Measurements from ENCODE around the gene SLC43A2.
"Not testable (repeated sequence)": the region's sequence is repeated elsewhere in the genome, so short reads cannot be mapped to it uniquely, and the experiment has no call there.

The SLC43A2 gene

GRCh38 chr17:1526876-1527275 lies 101.8 kb downstream of the SLC43A2 start:
- H3K14ac ChIP-seq (ENCODE audit: low read length); H3K4me2 ChIP-seq (ENCODE audit: insufficient read depth, low read length, poor library complexity, severe bottlenecking); H3K27me3 ChIP-seq (ENCODE audit: control insufficient read depth in 3 of 3, insufficient read depth in 3 of 3, low read depth in 1 of 3, low read length in 3 of 3); H3K4me1 ChIP-seq (ENCODE audit: control insufficient read depth in 2 of 2, insufficient read depth in 1 of 2, low read depth in 1 of 2, low read length in 2 of 2); H2BK120ac ChIP-seq (ENCODE audit: low read depth, low read length); DNase-seq (ENCODE audit: low spot score); H2BK5ac ChIP-seq (ENCODE audit: low read length); H2AK5ac ChIP-seq (ENCODE audit: low read depth, low read length); H3K18ac ChIP-seq (ENCODE audit: low read length); H2BK12ac ChIP-seq (ENCODE audit: low read length); H4K8ac ChIP-seq (ENCODE audit: low read depth, low read length); H3K4me3 ChIP-seq (ENCODE audit: low read length in 2 of 2); H3K23ac ChIP-seq (ENCODE audit: low read depth, low read length, poor library complexity); H2BK15ac ChIP-seq (ENCODE audit: low read length); H2AFZ ChIP-seq (ENCODE audit: low read length); H3K4ac ChIP-seq (ENCODE audit: low read length); H3K79me1 ChIP-seq (ENCODE audit: low read depth, low read length); H3K27ac ChIP-seq (replicated peaks; ENCODE audit: low read length); H3K9me3 ChIP-seq (replicated peaks in 1 of 2; ENCODE audit: control insufficient read depth in 2 of 2, insufficient read depth in 1 of 2, low read depth in 1 of 2, low read length in 2 of 2); H4K91ac ChIP-seq (ENCODE audit: low read depth, low read length, poor library complexity); H3K9ac ChIP-seq (ENCODE audit: low read depth, low read length, poor library complexity): not testable (repeated sequence)
- no CpG with 5 or more reads among the region's 4 CpGs for WGBS, 2 donors (ENCODE audit: extremely low coverage in 2 of 2, insufficient read length in 2 of 2, insufficient replicate concordance in 1 of 2)
- peaks cover 12 to 70% of the 10 kb centered on the region in 2 donors for H3K36me3 ChIP-seq (replicated peaks in 1 of 2; ENCODE audit: control insufficient read depth in 2 of 2, insufficient read depth in 2 of 2, low read length in 2 of 2)

GRCh38 chr17:1522626-1523025 lies 106.0 kb downstream of the SLC43A2 start:
- H2BK12ac ChIP-seq (ENCODE audit: low read length): no peak overlapping the region
- H3K27me3 ChIP-seq (ENCODE audit: control insufficient read depth in 3 of 3, insufficient read depth in 3 of 3, low read depth in 1 of 3, low read length in 3 of 3): no peaks in the 10 kb centered on the region
- no peak overlapping the region for H4K91ac ChIP-seq (ENCODE audit: low read depth, low read length, poor library complexity)
- no peaks in the 10 kb centered on the region for H3K4me1 ChIP-seq (ENCODE audit: control insufficient read depth in 2 of 2, insufficient read depth in 1 of 2, low read depth in 1 of 2, low read length in 2 of 2)
- H3K18ac ChIP-seq (ENCODE audit: low read length): no peak overlapping the region
- no peak overlapping the region for H3K9ac ChIP-seq (ENCODE audit: low read depth, low read length, poor library complexity)
- H3K9me3 ChIP-seq (replicated peaks in 1 of 2; ENCODE audit: control insufficient read depth in 2 of 2, insufficient read depth in 1 of 2, low read depth in 1 of 2, low read length in 2 of 2): peaks cover 0 to 2% of the 10 kb centered on the region in 2 donors
- peaks cover 3% of the 10 kb centered on the region for H3K79me1 ChIP-seq (ENCODE audit: low read depth, low read length)
- no peak for DNase-seq (ENCODE audit: low spot score)
- H2AFZ ChIP-seq (ENCODE audit: low read length): no peak overlapping the region
- no peak overlapping the region for H2BK120ac ChIP-seq (ENCODE audit: low read depth, low read length)
- H3K23ac ChIP-seq (ENCODE audit: low read depth, low read length, poor library complexity): no peak overlapping the region
- H3K14ac ChIP-seq (ENCODE audit: low read length): no peak overlapping the region
- no peak overlapping the region for H3K4me2 ChIP-seq (ENCODE audit: insufficient read depth, low read length, poor library complexity, severe bottlenecking)
- H3K4me3 ChIP-seq (ENCODE audit: low read length in 2 of 2): no peak overlapping the region
- no peak overlapping the region for H4K8ac ChIP-seq (ENCODE audit: low read depth, low read length)
- no peak overlapping the region for H2BK5ac ChIP-seq (ENCODE audit: low read length)
- no peak overlapping the region for H2AK5ac ChIP-seq (ENCODE audit: low read depth, low read length)
- no CpG with 5 or more reads among the region's 5 CpGs for WGBS, 2 donors (ENCODE audit: extremely low coverage in 2 of 2, insufficient read length in 2 of 2, insufficient replicate concordance in 1 of 2)
- H3K36me3 ChIP-seq (replicated peaks in 1 of 2; ENCODE audit: control insufficient read depth in 2 of 2, insufficient read depth in 2 of 2, low read length in 2 of 2): peaks cover 21 to 74% of the 10 kb centered on the region in 2 donors
- H3K27ac ChIP-seq (replicated peaks; ENCODE audit: low read length): no peak overlapping the region
- H3K4ac ChIP-seq (ENCODE audit: low read length): no peak overlapping the region
- H2BK15ac ChIP-seq (ENCODE audit: low read length): no peak overlapping the region

- no peak overlapping the region for H3K4me2 ChIP-seq (ENCODE audit: insufficient read depth, low read length, poor library complexity, severe bottlenecking)
- H4K8ac ChIP-seq (ENCODE audit: low read depth, low read length): no peak overlapping the region
- H2AFZ ChIP-seq (ENCODE audit: low read length): no peak overlapping the region
- no peaks in the 10 kb centered on the region for H3K27me3 ChIP-seq (ENCODE audit: control insufficient read depth in 3 of 3, insufficient read depth in 3 of 3, low read depth in 1 of 3, low read length in 3 of 3)
- no peak overlapping the region for H4K91ac ChIP-seq (ENCODE audit: low read depth, low read length, poor library complexity)
- no peak overlapping the region for H2BK15ac ChIP-seq (ENCODE audit: low read length)
- H3K27ac ChIP-seq (replicated peaks; ENCODE audit: low read length): no peak overlapping the region
- H3K18ac ChIP-seq (ENCODE audit: low read length): no peak overlapping the region
- H3K4ac ChIP-seq (ENCODE audit: low read length): no peak overlapping the region
- H3K36me3 ChIP-seq (replicated peaks in 1 of 2; ENCODE audit: control insufficient read depth in 2 of 2, insufficient read depth in 2 of 2, low read length in 2 of 2): peaks cover 20 to 64% of the 10 kb centered on the region in 2 donors
- no CpG with 5 or more reads among the region's 10 CpGs for WGBS, 2 donors (ENCODE audit: extremely low coverage in 2 of 2, insufficient read length in 2 of 2, insufficient replicate concordance in 1 of 2)
- peaks cover 0 to 2% of the 10 kb centered on the region in 2 donors for H3K9me3 ChIP-seq (replicated peaks in 1 of 2; ENCODE audit: control insufficient read depth in 2 of 2, insufficient read depth in 1 of 2, low read depth in 1 of 2, low read length in 2 of 2)
- no peak overlapping the region for H2BK5ac ChIP-seq (ENCODE audit: low read length)
- no peaks in the 10 kb centered on the region for H3K4me1 ChIP-seq (ENCODE audit: control insufficient read depth in 2 of 2, insufficient read depth in 1 of 2, low read depth in 1 of 2, low read length in 2 of 2)
- H3K9ac ChIP-seq (ENCODE audit: low read depth, low read length, poor library complexity): no peak overlapping the region
- H3K23ac ChIP-seq (ENCODE audit: low read depth, low read length, poor library complexity): no peak overlapping the region
- H3K4me3 ChIP-seq (ENCODE audit: low read length in 2 of 2): no peak overlapping the region
- H2BK12ac ChIP-seq (ENCODE audit: low read length): no peak overlapping the region
- no peak overlapping the region for H3K14ac ChIP-seq (ENCODE audit: low read length)
- no peak for DNase-seq (ENCODE audit: low spot score)
- H2BK120ac ChIP-seq (ENCODE audit: low read depth, low read length): no peak overlapping the region
- H3K79me1 ChIP-seq (ENCODE audit: low read depth, low read length): peaks cover 3% of the 10 kb centered on the region
- no peak overlapping the region for H2AK5ac ChIP-seq (ENCODE audit: low read depth, low read length)
These were observed 107.5 kb downstream of the SLC43A2 start for GRCh38 chr17:1521086-1521640.

- H3K79me1 ChIP-seq (ENCODE audit: low read depth, low read length): peaks cover 3% of the 10 kb centered on the region
- peaks cover 0 to 2% of the 10 kb centered on the region in 2 donors for H3K9me3 ChIP-seq (replicated peaks in 1 of 2; ENCODE audit: control insufficient read depth in 2 of 2, insufficient read depth in 1 of 2, low read depth in 1 of 2, low read length in 2 of 2)
- H2BK15ac ChIP-seq (ENCODE audit: low read length): no peak overlapping the region
- no peak overlapping the region for H3K14ac ChIP-seq (ENCODE audit: low read length)
- peaks cover 3 to 4% of the 10 kb centered on the region in 2 donors for H3K4me1 ChIP-seq (ENCODE audit: control insufficient read depth in 2 of 2, insufficient read depth in 1 of 2, low read depth in 1 of 2, low read length in 2 of 2)
- no peak overlapping the region for H3K9ac ChIP-seq (ENCODE audit: low read depth, low read length, poor library complexity)
- H2BK12ac ChIP-seq (ENCODE audit: low read length): no peak overlapping the region
- no peak overlapping the region for H2AFZ ChIP-seq (ENCODE audit: low read length)
- no peak for DNase-seq (ENCODE audit: low spot score)
- H3K23ac ChIP-seq (ENCODE audit: low read depth, low read length, poor library complexity): no peak overlapping the region
- no peak overlapping the region for H2BK5ac ChIP-seq (ENCODE audit: low read length)
- no CpG with 5 or more reads among the region's 7 CpGs for WGBS, 2 donors (ENCODE audit: extremely low coverage in 2 of 2, insufficient read length in 2 of 2, insufficient replicate concordance in 1 of 2)
- H3K27me3 ChIP-seq (ENCODE audit: control insufficient read depth in 3 of 3, insufficient read depth in 3 of 3, low read depth in 1 of 3, low read length in 3 of 3): no peaks in the 10 kb centered on the region
- H3K4me3 ChIP-seq (ENCODE audit: low read length in 2 of 2): no peak overlapping the region
- no peak overlapping the region for H3K4me2 ChIP-seq (ENCODE audit: insufficient read depth, low read length, poor library complexity, severe bottlenecking)
- no peak overlapping the region for H2AK5ac ChIP-seq (ENCODE audit: low read depth, low read length)
- no peak overlapping the region for H3K4ac ChIP-seq (ENCODE audit: low read length)
- H3K27ac ChIP-seq (replicated peaks; ENCODE audit: low read length): no peak overlapping the region
- no peak overlapping the region for H4K91ac ChIP-seq (ENCODE audit: low read depth, low read length, poor library complexity)
- no peak overlapping the region for H4K8ac ChIP-seq (ENCODE audit: low read depth, low read length)
- H2BK120ac ChIP-seq (ENCODE audit: low read depth, low read length): no peak overlapping the region
- H3K18ac ChIP-seq (ENCODE audit: low read length): no peak overlapping the region
- H3K36me3 ChIP-seq (replicated peaks in 1 of 2; ENCODE audit: control insufficient read depth in 2 of 2, insufficient read depth in 2 of 2, low read length in 2 of 2): peaks cover 18 to 56% of the 10 kb centered on the region in 2 donors
These were observed 109.0 kb downstream of the SLC43A2 start for GRCh38 chr17:1519678-1520077.
